LNCaP clone FGC (cell line): ENCODE results near the gene IPO4.
A peak's percentile ranks its signal among the peaks of the same experiment; 100 is the strongest.

ENCODE experiments used
- DNase-seq: peaks from one replicate; pipeline ENCODE4 v3.0.0-alpha.2; 2011; ENCODE audit warnings: low read depth
- H3K4me3 ChIP-seq: 2 replicates; pipeline ENCODE4 v1.5.1; 2011; ENCODE audit warnings: mild to moderate bottlenecking, low read depth, low read length, control low read depth
- CTCF ChIP-seq: IDR thresholded peaks from 2 replicates; pipeline ENCODE4 v1.5.1; 2012; ENCODE audit warnings: mild to moderate bottlenecking; ENCODE audit not compliant: control insufficient read depth, insufficient read depth; ENCODE audit errors: extremely low read depth

Gene IPO4

GRCh38 chr14:24137529-24138395 is 50.9 kb downstream of the IPO4 start:
- DNase-seq = no peak
- TF ChIP-seq CTCF = no peak
- H3K4me3 ChIP-seq = 0 out of 2 replicates have a peak overlapping the region, but pooled peaks have one; percentile 77

GRCh38 chr14:24136684-24137528 is 51.7 kb downstream of the IPO4 start:
- TF ChIP-seq CTCF = no peak
- peak overlapping the region; percentile 77 for H3K4me3 ChIP-seq
- DNase-seq = no peak

- H3K4me3 ChIP-seq = peak within 1 kb of the TSS; percentile 77
- TF ChIP-seq CTCF = no peak
Measured at GRCh38 chr14:24135834-24136683, 52.6 kb downstream of the IPO4 start, which contains the start of gene PSME1. Gene PSME1 (plus strand): TSS chr14:24136194. CDS start chr14:24136263, 69 bp downstream.

GRCh38 chr14:24135584-24135833 is 53.1 kb downstream of the IPO4 start:
- no peak for TF ChIP-seq CTCF
- no peak for DNase-seq
- H3K4me3 ChIP-seq = peak overlapping the region; percentile 77

More at GRCh38 chr14:24135834-24136683, 52.6 kb downstream of the IPO4 start, which contains the start of gene PSME1:
- peak; percentile 58 for DNase-seq

GRCh38 chr14:24133735-24134134 is 54.9 kb downstream of the IPO4 start:
- no peak overlapping the region for H3K4me3 ChIP-seq
- DNase-seq = no peak
- no peak for TF ChIP-seq CTCF

GRCh38 chr14:24132976-24133375 is 55.6 kb downstream of the IPO4 start:
- DNase-seq = no peak
- H3K4me3 ChIP-seq = no peak overlapping the region
- TF ChIP-seq CTCF = no peak
